Liver (tissue), 9 donors: ENCODE results near the gene WDR37. TPM values are rescaled to one million over a fixed set of nuclear protein-coding genes. Genes with fewer than 3 reads are reported as not detected.
A peak's percentile ranks its signal among the peaks of the same experiment; 100 is the strongest.

ENCODE experiments used
- DNase-seq: peaks from one replicate; pipeline ENCODE4 v3.0.0-alpha.2; 2017; ENCODE audit warnings: low spot score
- H3K27ac ChIP-seq, 2 donors: one replicate each; pipeline ENCODE4 v1.7.0; 2013; ENCODE audit warnings: inconsistent platforms in 2 of 2, low read length in 2 of 2, control low read depth in 1 of 2, low read depth in 1 of 2, mild to moderate bottlenecking in 1 of 2
- H3K27me3 ChIP-seq, 4 donors: one replicate each; pipeline versions ENCODE4 v1.6.1 to v1.7.0; 2013; ENCODE audit warnings: low read length in 3 of 4, inconsistent platforms in 1 of 4, mild to moderate bottlenecking in 1 of 4, moderate library complexity in 1 of 4; ENCODE audit not compliant: control insufficient read depth in 4 of 4, insufficient read depth in 4 of 4
- H3K36me3 ChIP-seq, 4 donors: one replicate each; pipeline versions ENCODE4 v1.6.1 to v1.7.0; 2013; ENCODE audit warnings: low read length in 3 of 4, mild to moderate bottlenecking in 3 of 4, low read depth in 1 of 4, moderate library complexity in 1 of 4; ENCODE audit not compliant: control insufficient read depth in 4 of 4, insufficient read depth in 3 of 4
- H3K4me1 ChIP-seq, 4 donors: one replicate each; pipeline versions ENCODE4 v1.6.1 to v1.7.0; 2013; ENCODE audit warnings: low read length in 3 of 4, mild to moderate bottlenecking in 3 of 4, moderate library complexity in 1 of 4; ENCODE audit not compliant: control insufficient read depth in 4 of 4, insufficient read depth in 4 of 4
- H3K4me3 ChIP-seq, 3 donors: one replicate each; pipeline versions ENCODE4 v1.6.1 to v1.7.0; 2013; ENCODE audit warnings: low read length in 3 of 3, control low read depth in 1 of 3, low read depth in 1 of 3, mild to moderate bottlenecking in 1 of 3
- H3K9ac ChIP-seq, 2 donors: one replicate each; pipeline ENCODE4 v1.7.0; 2013; ENCODE audit warnings: low read length in 2 of 2, mild to moderate bottlenecking in 2 of 2, moderate library complexity in 2 of 2, control low read depth in 1 of 2, low read depth in 1 of 2
- H3K9me3 ChIP-seq, 4 donors: one replicate each; pipeline versions ENCODE4 v1.6.1 to v1.7.0; 2013; ENCODE audit warnings: low read length in 3 of 4; ENCODE audit not compliant: control insufficient read depth in 4 of 4
- FOXA1 ChIP-seq: IDR thresholded peaks from 2 replicates; pipeline ENCODE4 v1.6.1; 2016; ENCODE audit warnings: antibody characterized with exemption
- FOXA2 ChIP-seq: IDR thresholded peaks from 2 replicates; pipeline ENCODE4 v1.6.1; 2016; ENCODE audit warnings: antibody characterized with exemption
- GABPA ChIP-seq, 2 donors: IDR thresholded peaks in 1 of 2; conservative IDR thresholded peaks in 1 of 2; 2 replicates each; pipeline ENCODE4 v1.6.1; 2016; ENCODE audit warnings: antibody characterized with exemption in 2 of 2, mild to moderate bottlenecking in 1 of 2, moderate library complexity in 1 of 2
- HNF4A ChIP-seq, 2 donors: conservative IDR thresholded peaks; 2 replicates each; pipeline ENCODE4 v1.6.1; 2016; ENCODE audit warnings: antibody characterized with exemption in 2 of 2, mild to moderate bottlenecking in 2 of 2
- JUND ChIP-seq, 2 donors: IDR thresholded peaks; 2 replicates each; pipeline ENCODE4 v1.6.1; 2016; ENCODE audit warnings: antibody characterized with exemption in 2 of 2
- NR2F2 ChIP-seq: IDR thresholded peaks from 2 replicates; pipeline ENCODE4 v1.6.1; 2016; ENCODE audit warnings: antibody characterized with exemption
- RAD21 ChIP-seq, 2 donors: IDR thresholded peaks; 2 replicates each; pipeline ENCODE4 v1.6.1; 2016; ENCODE audit warnings: antibody characterized with exemption in 2 of 2, mild to moderate bottlenecking in 2 of 2
- RXRA ChIP-seq, 2 donors: IDR thresholded peaks; 2 replicates each; pipeline ENCODE4 v1.6.1; 2017 to 2018; ENCODE audit warnings: antibody characterized with exemption in 2 of 2, mild to moderate bottlenecking in 1 of 2
- SP1 ChIP-seq: IDR thresholded peaks from 2 replicates; pipeline ENCODE4 v1.6.1; 2018; ENCODE audit warnings: antibody characterized with exemption, mild to moderate bottlenecking
- YY1 ChIP-seq: IDR thresholded peaks from 2 replicates; pipeline ENCODE4 v1.6.1; 2016; ENCODE audit warnings: antibody characterized with exemption, mild to moderate bottlenecking
- WGBS: extraction: QIAGEN DNeasy Blood & Tissue Kit; methylation state at CpG from one replicate; pipeline ENCODE4 v1.1.7; 2013; 5-methylcytosine and 5-hydroxymethylcytosine counted together
- polyA plus RNA-seq, 2 donors: library from polyadenylated mRNA; stranded (reverse) in 1 of 2; unstranded in 1 of 2; fragments of 200-250 nt in 1 of 2; fragments of >200 nt in 1 of 2; fragmentation: Nextera tagmentation in 1 of 2; extraction: Ambion mirVana in 1 of 2; gene quantifications; one replicate each; pipeline versions ENCODE4 v1.2.1 to v1.2.3, GENCODE V29; 2013 to 2015
- total RNA-seq, 2 donors: library from RNA; depleted of rRNA; stranded (reverse); fragments of >200 nt; gene quantifications; one replicate each; pipeline ENCODE4 v1.2.3, GENCODE V29; 2014
- TF ChIP-seq, protein P1 (sequence below): IDR thresholded peaks from 2 replicates; pipeline ENCODE4 v1.6.1; 2016; ENCODE audit warnings: antibody characterized with exemption
- TF ChIP-seq, protein P2 (sequence below): IDR thresholded peaks from 2 replicates; pipeline ENCODE4 v1.6.1; 2016; ENCODE audit warnings: antibody characterized with exemption
- TF ChIP-seq, protein P3 (sequence below): IDR thresholded peaks from 2 replicates; pipeline ENCODE4 v1.6.1; 2016; ENCODE audit warnings: antibody characterized with exemption, mild to moderate bottlenecking
- TF ChIP-seq, protein P4 (sequence below): fragments of 150-350 bp; IDR thresholded peaks from 2 replicates; pipeline ENCODE4 v1.5.1; 2017; ENCODE audit warnings: improper control_type of control experiment, low read depth, low read length; ENCODE audit not compliant: missing input control
- donor health status: healthy.
- donor health status: healthy.
- donor health status: healthy.
- donor health status: healthy.
- donor health status: healthy.

The WDR37 gene
- total and polyA plus RNA-seq, 4 donors, result 3.6 to 12.1 (median 5.6) TPM

DNA sequence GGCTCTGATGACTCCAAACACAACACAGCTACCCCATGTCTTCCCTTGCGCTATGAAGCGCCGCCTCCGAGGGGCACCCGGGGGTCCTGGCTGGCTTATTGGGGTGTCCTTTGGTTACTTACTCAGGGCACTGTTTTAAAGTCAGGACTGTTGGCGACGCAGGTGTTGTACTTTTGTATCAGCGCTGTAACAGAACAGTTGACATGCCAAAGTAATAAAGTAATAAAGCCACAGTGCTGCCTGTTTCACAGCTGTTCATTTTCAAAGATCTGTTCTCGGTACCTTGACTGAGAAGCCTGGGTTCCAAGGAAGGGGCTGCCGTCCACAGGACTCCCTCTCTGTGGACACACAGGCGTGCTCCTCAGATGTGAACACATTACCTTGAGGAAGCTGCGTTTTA is 64.1 kb downstream of the WDR37 start:
- Histone ChIP-seq H3K9ac (no peak overlapping the region), H3K4me3 (no peak overlapping the region), H3K27me3 (no peaks in the 10 kb centered on the region), H3K36me3 (peaks cover 17 to 80% (median 48%) of the 10 kb centered on the region in 4 donors), H3K27ac (no peak overlapping the region), H3K9me3 (no peaks in the 10 kb centered on the region), H3K4me1 (no peaks in the 10 kb centered on the region)
- TF ChIP-seq RXRA (IDR thresholded peaks at IDR 0.05) (no peak), GABPA (IDR thresholded peaks at IDR 0.05 in 1 of 2, conservative IDR thresholded peaks at IDR 0.05 in 1 of 2) (no peak), RAD21 (IDR thresholded peaks at IDR 0.05) (no peak), NR2F2 (no peak), JUND (IDR thresholded peaks at IDR 0.05) (no peak), FOXA2 (no peak)
- TF ChIP-seq, protein P1, sequence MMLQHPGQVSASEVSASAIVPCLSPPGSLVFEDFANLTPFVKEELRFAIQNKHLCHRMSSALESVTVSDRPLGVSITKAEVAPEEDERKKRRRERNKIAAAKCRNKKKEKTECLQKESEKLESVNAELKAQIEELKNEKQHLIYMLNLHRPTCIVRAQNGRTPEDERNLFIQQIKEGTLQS, result no peak
- TF ChIP-seq, protein P2, sequence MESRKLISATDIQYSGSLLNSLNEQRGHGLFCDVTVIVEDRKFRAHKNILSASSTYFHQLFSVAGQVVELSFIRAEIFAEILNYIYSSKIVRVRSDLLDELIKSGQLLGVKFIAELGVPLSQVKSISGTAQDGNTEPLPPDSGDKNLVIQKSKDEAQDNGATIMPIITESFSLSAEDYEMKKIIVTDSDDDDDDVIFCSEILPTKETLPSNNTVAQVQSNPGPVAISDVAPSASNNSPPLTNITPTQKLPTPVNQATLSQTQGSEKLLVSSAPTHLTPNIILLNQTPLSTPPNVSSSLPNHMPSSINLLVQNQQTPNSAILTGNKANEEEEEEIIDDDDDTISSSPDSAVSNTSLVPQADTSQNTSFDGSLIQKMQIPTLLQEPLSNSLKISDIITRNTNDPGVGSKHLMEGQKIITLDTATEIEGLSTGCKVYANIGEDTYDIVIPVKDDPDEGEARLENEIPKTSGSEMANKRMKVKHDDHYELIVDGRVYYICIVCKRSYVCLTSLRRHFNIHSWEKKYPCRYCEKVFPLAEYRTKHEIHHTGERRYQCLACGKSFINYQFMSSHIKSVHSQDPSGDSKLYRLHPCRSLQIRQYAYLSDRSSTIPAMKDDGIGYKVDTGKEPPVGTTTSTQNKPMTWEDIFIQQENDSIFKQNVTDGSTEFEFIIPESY, result no peak
- TF ChIP-seq, protein P3, sequence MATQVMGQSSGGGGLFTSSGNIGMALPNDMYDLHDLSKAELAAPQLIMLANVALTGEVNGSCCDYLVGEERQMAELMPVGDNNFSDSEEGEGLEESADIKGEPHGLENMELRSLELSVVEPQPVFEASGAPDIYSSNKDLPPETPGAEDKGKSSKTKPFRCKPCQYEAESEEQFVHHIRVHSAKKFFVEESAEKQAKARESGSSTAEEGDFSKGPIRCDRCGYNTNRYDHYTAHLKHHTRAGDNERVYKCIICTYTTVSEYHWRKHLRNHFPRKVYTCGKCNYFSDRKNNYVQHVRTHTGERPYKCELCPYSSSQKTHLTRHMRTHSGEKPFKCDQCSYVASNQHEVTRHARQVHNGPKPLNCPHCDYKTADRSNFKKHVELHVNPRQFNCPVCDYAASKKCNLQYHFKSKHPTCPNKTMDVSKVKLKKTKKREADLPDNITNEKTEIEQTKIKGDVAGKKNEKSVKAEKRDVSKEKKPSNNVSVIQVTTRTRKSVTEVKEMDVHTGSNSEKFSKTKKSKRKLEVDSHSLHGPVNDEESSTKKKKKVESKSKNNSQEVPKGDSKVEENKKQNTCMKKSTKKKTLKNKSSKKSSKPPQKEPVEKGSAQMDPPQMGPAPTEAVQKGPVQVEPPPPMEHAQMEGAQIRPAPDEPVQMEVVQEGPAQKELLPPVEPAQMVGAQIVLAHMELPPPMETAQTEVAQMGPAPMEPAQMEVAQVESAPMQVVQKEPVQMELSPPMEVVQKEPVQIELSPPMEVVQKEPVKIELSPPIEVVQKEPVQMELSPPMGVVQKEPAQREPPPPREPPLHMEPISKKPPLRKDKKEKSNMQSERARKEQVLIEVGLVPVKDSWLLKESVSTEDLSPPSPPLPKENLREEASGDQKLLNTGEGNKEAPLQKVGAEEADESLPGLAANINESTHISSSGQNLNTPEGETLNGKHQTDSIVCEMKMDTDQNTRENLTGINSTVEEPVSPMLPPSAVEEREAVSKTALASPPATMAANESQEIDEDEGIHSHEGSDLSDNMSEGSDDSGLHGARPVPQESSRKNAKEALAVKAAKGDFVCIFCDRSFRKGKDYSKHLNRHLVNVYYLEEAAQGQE, result no peak
- 80% methylated on average over 12 of the region's 12 CpGs for WGBS
- peak; percentile 24 for DNase-seq

DNA sequence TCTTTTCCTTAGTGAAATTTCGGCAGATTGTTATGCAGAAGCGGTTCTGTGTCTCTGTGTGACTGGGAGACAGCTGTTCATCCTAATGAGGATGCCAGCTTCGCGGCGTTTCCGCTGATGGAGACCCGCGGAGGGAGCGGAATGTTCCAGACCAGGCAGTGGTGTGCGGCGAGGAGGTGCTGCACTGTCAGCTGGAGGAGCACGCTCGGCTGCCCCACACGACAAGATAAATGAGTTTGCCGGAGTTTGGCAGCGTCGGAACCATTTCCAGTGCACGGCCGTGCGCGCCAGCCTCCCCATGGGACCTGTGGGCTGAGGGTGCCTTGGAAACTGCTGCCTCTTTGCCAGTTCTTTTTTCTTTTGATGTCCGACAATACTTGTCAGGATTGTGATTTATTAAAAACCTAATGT is 64.6 kb downstream of the WDR37 start:
- Histone ChIP-seq H3K9me3 (no peaks in the 10 kb centered on the region), H3K36me3 (peaks cover 22 to 80% (median 48%) of the 10 kb centered on the region in 4 donors), H3K9ac (no peak overlapping the region), H3K4me3 (no peak overlapping the region), H3K27me3 (no peaks in the 10 kb centered on the region), H3K27ac (no peak overlapping the region), H3K4me1 (no peaks in the 10 kb centered on the region)
- TF ChIP-seq FOXA1 (no peak), HNF4A (conservative IDR thresholded peaks at IDR 0.05) (no peak), YY1 (no peak)
- peak; percentile 30 for DNase-seq
- 96% methylated on average over 22 of the region's 22 CpGs for WGBS

DNA sequence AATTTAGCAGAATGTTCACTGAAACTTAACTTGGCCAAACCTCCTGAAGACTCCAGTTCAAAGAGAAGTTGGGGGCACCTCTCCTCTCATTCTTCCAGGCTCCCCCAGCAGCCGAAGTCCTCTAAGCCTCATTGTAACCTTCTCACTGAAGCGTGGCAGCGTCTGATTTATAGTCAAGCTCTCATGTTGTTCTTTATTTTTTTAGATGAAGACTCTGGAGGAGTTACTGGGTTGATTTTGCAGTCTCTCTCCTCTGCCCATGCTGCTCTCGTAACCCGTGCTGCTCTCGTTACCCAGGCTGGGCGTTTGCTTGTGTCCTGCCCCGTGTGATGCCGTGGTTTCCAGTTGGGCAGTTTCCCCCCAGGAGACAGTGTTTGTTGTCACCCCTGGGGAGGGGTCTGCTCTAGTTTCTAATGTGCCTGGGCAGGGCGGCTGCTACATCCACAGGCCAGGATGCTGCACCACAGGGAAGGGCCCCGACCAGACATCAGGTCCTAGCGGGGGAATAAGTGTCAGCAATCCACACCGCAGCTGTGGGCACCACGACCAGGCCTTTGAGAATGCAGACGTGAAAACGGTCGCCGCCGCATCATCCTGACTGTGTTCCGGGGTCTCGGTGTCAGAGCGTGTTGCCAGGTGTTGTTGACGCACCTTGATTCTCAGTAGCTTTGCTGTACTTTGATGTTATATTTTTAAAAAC is 65.2 kb downstream of the WDR37 start:
- peak; percentile 12 for DNase-seq
- 96% methylated on average over 23 of the region's 23 CpGs for WGBS
- no peak overlapping the region for H3K9ac ChIP-seq
- no peaks in the 10 kb centered on the region for H3K27me3 ChIP-seq
- H3K4me1 ChIP-seq, result no peaks in the 10 kb centered on the region
- no peak overlapping the region for H3K4me3 ChIP-seq
- no peak overlapping the region for H3K27ac ChIP-seq
- peaks cover 23 to 78% (median 48%) of the 10 kb centered on the region in 4 donors for H3K36me3 ChIP-seq
- H3K9me3 ChIP-seq, result no peaks in the 10 kb centered on the region
- TF ChIP-seq RXRA (IDR thresholded peaks at IDR 0.05) (no peak), JUND (IDR thresholded peaks at IDR 0.05) (no peak), GABPA (IDR thresholded peaks at IDR 0.05 in 1 of 2, conservative IDR thresholded peaks at IDR 0.05 in 1 of 2) (no peak), NR2F2 (no peak), SP1 (no peak), FOXA1 (no peak)
- TF ChIP-seq, protein P4, sequence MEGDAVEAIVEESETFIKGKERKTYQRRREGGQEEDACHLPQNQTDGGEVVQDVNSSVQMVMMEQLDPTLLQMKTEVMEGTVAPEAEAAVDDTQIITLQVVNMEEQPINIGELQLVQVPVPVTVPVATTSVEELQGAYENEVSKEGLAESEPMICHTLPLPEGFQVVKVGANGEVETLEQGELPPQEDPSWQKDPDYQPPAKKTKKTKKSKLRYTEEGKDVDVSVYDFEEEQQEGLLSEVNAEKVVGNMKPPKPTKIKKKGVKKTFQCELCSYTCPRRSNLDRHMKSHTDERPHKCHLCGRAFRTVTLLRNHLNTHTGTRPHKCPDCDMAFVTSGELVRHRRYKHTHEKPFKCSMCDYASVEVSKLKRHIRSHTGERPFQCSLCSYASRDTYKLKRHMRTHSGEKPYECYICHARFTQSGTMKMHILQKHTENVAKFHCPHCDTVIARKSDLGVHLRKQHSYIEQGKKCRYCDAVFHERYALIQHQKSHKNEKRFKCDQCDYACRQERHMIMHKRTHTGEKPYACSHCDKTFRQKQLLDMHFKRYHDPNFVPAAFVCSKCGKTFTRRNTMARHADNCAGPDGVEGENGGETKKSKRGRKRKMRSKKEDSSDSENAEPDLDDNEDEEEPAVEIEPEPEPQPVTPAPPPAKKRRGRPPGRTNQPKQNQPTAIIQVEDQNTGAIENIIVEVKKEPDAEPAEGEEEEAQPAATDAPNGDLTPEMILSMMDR, result no peak
